ENCODE measurements around the gene CAPN12. TPM values are rescaled to one million over a fixed set of nuclear protein-coding genes. Genes with fewer than 3 reads are reported as not detected.

The CAPN12 gene
- total and polyA plus RNA-seq, 2 experiments from 2014 or later: 19.1 to 20.5 TPM

- no peak for TF ChIP-seq REST (IDR thresholded peaks at IDR 0.05; ENCODE audit: unreplicated experiment)
- TF ChIP-seq STAT1 (IDR thresholded peaks at IDR 0.05; ENCODE audit: unreplicated experiment): no peak
- TF ChIP-seq POLR2AphosphoS5 (IDR thresholded peaks at IDR 0.05; ENCODE audit: low read depth): no peak
Measured at GRCh38 chr19:38736036-38736412, 8.2 kb downstream of the CAPN12 start (continued).

GRCh38 chr19:38735257-38735686 is 9.0 kb downstream of the CAPN12 start:
- DNase-seq (ENCODE audit: low spot score): peak; percentile 84
- H3K4me2 ChIP-seq: peak overlapping the region; percentile 84
- H3K4me1 Mint-ChIP-seq: peaks cover 18% of the 10 kb centered on the region

GRCh38 chr19:38734426-38735256 is 9.6 kb downstream of the CAPN12 start:
- H3K36me3 ChIP-seq (ENCODE audit: insufficient read depth): peaks cover 6% of the 10 kb centered on the region
- H3F3A ChIP-seq (replicated peaks; ENCODE audit: low read depth): peaks cover 13% of the 10 kb centered on the region; the same call in 1 of the 2 replicates
- H2AFZ ChIP-seq: no peak overlapping the region
- peaks cover 10% of the 10 kb centered on the region for H3K27me3 ChIP-seq (ENCODE audit: insufficient read depth)
- H3K4me1 ChIP-seq (ENCODE audit: insufficient read depth): peaks cover 13% of the 10 kb centered on the region
- peaks cover 47% of the 10 kb centered on the region for H3K27me3 Mint-ChIP-seq (ENCODE audit: insufficient read depth, low read depth, poor library complexity)
- DNase-seq (ENCODE audit: low spot score): no peak
- H3K27ac ChIP-seq (ENCODE audit: low read depth): no peak overlapping the region
- no peak overlapping the region for H3K27ac Mint-ChIP-seq
- H3K4me1 Mint-ChIP-seq: peaks cover 22% of the 10 kb centered on the region
- H3K4me3 Mint-ChIP-seq: peak overlapping the region; percentile 75
- no peaks in the 10 kb centered on the region; the same call in 2 of the 3 replicates for H3K9me3 Mint-ChIP-seq
- H3K79me2 ChIP-seq (replicated peaks; ENCODE audit: insufficient read depth): no peaks in the 10 kb centered on the region
- H4K20me1 ChIP-seq (replicated peaks; ENCODE audit: insufficient read depth): peaks cover 6% of the 10 kb centered on the region
- H3K36me3 Mint-ChIP-seq (ENCODE audit: low read depth): peaks cover 30% of the 10 kb centered on the region
- H3K4me2 ChIP-seq: peak overlapping the region; percentile 84
- no peaks in the 10 kb centered on the region for H3K9me2 ChIP-seq (ENCODE audit: insufficient read depth)
- ATAC-seq: peak; percentile 6
- H3K4me3 ChIP-seq: peak overlapping the region; percentile 69
- TF ChIP-seq POLR2AphosphoS5 (IDR thresholded peaks at IDR 0.05; ENCODE audit: low read depth): no peak
- TF ChIP-seq ZNF331 (CRISPR knock-in tag; IDR thresholded peaks at IDR 0.05; ENCODE audit: low read depth): no peak
- TF ChIP-seq EZH2 (IDR thresholded peaks at IDR 0.05; ENCODE audit: low read depth, unreplicated experiment): no peak
- TF ChIP-seq ZNF114 (CRISPR knock-in tag; IDR thresholded peaks at IDR 0.05): no peak
- TF ChIP-seq JUNB (IDR thresholded peaks at IDR 0.05; ENCODE audit: unreplicated experiment): no peak
- no peak for TF ChIP-seq EZH2phosphoT487 (IDR thresholded peaks at IDR 0.05; ENCODE audit: unreplicated experiment)
- no peak for TF ChIP-seq NANOG (IDR thresholded peaks at IDR 0.05; ENCODE audit: borderline replicate concordance)
- no peak for TF ChIP-seq ETS1 (IDR thresholded peaks at IDR 0.05)
- TF ChIP-seq STAT1 (IDR thresholded peaks at IDR 0.05; ENCODE audit: unreplicated experiment): no peak

More at GRCh38 chr19:38735257-38735686, 9.0 kb downstream of the CAPN12 start:
- Histone ChIP-seq H4K20me1 (replicated peaks; ENCODE audit: insufficient read depth) (peaks cover 4% of the 10 kb centered on the region), H3K27ac (ENCODE audit: low read depth) (no peak overlapping the region), H2AFZ (no peak overlapping the region), H3K79me2 (replicated peaks; ENCODE audit: insufficient read depth) (no peaks in the 10 kb centered on the region), H3F3A (replicated peaks; ENCODE audit: low read depth) (peaks cover 12% of the 10 kb centered on the region; the same call in 1 of the 2 replicates), H3K4me1 (ENCODE audit: insufficient read depth) (peaks cover 13% of the 10 kb centered on the region), H3K9me2 (ENCODE audit: insufficient read depth) (no peaks in the 10 kb centered on the region), H3K4me3 (peak overlapping the region; percentile 69), H3K36me3 (ENCODE audit: insufficient read depth) (peaks cover 3% of the 10 kb centered on the region), H3K27me3 (ENCODE audit: insufficient read depth) (peaks cover 10% of the 10 kb centered on the region)
- ATAC-seq: peak; percentile 57
- Mint-ChIP-seq H3K9me3 (no peaks in the 10 kb centered on the region; the same call in 2 of the 3 replicates), H3K27ac (no peak overlapping the region), H3K36me3 (ENCODE audit: low read depth) (peaks cover 24% of the 10 kb centered on the region), H3K4me3 (peak overlapping the region; percentile 75), H3K27me3 (ENCODE audit: insufficient read depth, low read depth, poor library complexity) (peaks cover 44% of the 10 kb centered on the region)
- TF ChIP-seq STAT1 (IDR thresholded peaks at IDR 0.05; ENCODE audit: unreplicated experiment) (no peak), POLR2AphosphoS5 (IDR thresholded peaks at IDR 0.05; ENCODE audit: low read depth) (peak; percentile 50)
